Sigmoid colon (tissue), 7 donors: ENCODE measurements around the gene NCOA7. TPM values are rescaled to one million over a fixed set of nuclear protein-coding genes. Genes with fewer than 3 reads are reported as not detected.

Experiments
- DNase-seq: peaks from one replicate; pipeline ENCODE4 v3.0.0-alpha.2; 2019
- H3K27ac ChIP-seq, 4 donors: fragments of 200-600 bp; sonication (generic); one replicate each; pipeline ENCODE4 v1.5.1; 2016 to 2019; ENCODE audit warnings: mild to moderate bottlenecking in 1 of 4
- H3K27me3 ChIP-seq, 3 donors: fragments of 200-600 bp; sonication (generic); one replicate each; pipeline ENCODE4 v1.5.1; 2019; ENCODE audit warnings: mild to moderate bottlenecking in 1 of 3
- H3K36me3 ChIP-seq, 4 donors: fragments of 200-600 bp; sonication (generic); one replicate each; pipeline ENCODE4 v1.5.1; 2016 to 2019
- H3K4me1 ChIP-seq, 4 donors: fragments of 200-600 bp; sonication (generic); one replicate each; pipeline ENCODE4 v1.5.1; 2017 to 2019
- H3K4me3 ChIP-seq, 4 donors: fragments of 200-600 bp; sonication (generic); one replicate each; pipeline ENCODE4 v1.5.1; 2017 to 2019; ENCODE audit warnings: mild to moderate bottlenecking in 2 of 4, moderate library complexity in 1 of 4
- H3K9me3 ChIP-seq, 4 donors: fragments of 200-600 bp in 3 of 4; sonication (generic) in 3 of 4; one replicate each; pipeline versions ENCODE4 v1.5.1 to v1.6.1; 2013 to 2019
- EP300 ChIP-seq, 4 donors: sonication (generic); formaldehyde crosslinking; IDR thresholded peaks; one replicate each; pipeline ENCODE4 v1.6.1; 2017; ENCODE audit warnings: antibody characterized with exemption in 4 of 4
- POLR2A ChIP-seq, 2 donors: fragments of 450-650 bp; IDR thresholded peaks; one replicate each; pipeline ENCODE4 v1.6.1; 2016; ENCODE audit warnings: antibody characterized with exemption in 2 of 2, mild to moderate bottlenecking in 2 of 2, moderate library complexity in 2 of 2
- POLR2AphosphoS5 ChIP-seq, 4 donors: sonication (generic); formaldehyde crosslinking; IDR thresholded peaks; one replicate each; pipeline ENCODE4 v1.6.1; 2017; ENCODE audit warnings: antibody characterized with exemption in 4 of 4
- WGBS, 2 donors: extraction: QIAGEN DNeasy Blood & Tissue Kit; methylation state at CpG; one replicate each; pipeline ENCODE4 v1.1.7; 2013; 5-methylcytosine and 5-hydroxymethylcytosine counted together
- intact Hi-C: fragments of 100-400 bp; cut with DNase I; formaldehyde crosslinking; loops from one replicate; pipeline ENCODE4 v1.15.1; 2023
- polyA plus RNA-seq, 3 donors: library from polyadenylated mRNA; stranded (reverse); fragments of 200-250 nt; gene quantifications; one replicate each; pipeline ENCODE4 v1.2.3, GENCODE V29; 2013
- total RNA-seq, 4 donors: library from RNA; depleted of rRNA; stranded (reverse); fragments of >200 nt; gene quantifications; one replicate each; pipeline ENCODE4 v1.1.0, GENCODE V29; 2016
- TF ChIP-seq, protein P1 (sequence below), 4 experiments: fragments of 450-650 bp in 3 of 4; fragments of 200-600 bp in 1 of 4; IDR thresholded peaks; one replicate each; pipeline ENCODE4 v1.5.1; 2016 to 2019; ENCODE audit warnings: antibody characterized with exemption in 4 of 4, mild to moderate bottlenecking in 3 of 4, moderate library complexity in 2 of 4
- donor health status: healthy with polysubstance abuse.
- donor health status: Bipolar disorder and iron deficiency.
- donor health status: healthy.

Gene NCOA7
- total RNA-seq (10 to 100 TPM; 21.3 to 28.6 (median 26.3) TPM), polyA plus RNA-seq (10 to 100 TPM; 15.6 to 48.3 (median 39.6) TPM)

DNA sequence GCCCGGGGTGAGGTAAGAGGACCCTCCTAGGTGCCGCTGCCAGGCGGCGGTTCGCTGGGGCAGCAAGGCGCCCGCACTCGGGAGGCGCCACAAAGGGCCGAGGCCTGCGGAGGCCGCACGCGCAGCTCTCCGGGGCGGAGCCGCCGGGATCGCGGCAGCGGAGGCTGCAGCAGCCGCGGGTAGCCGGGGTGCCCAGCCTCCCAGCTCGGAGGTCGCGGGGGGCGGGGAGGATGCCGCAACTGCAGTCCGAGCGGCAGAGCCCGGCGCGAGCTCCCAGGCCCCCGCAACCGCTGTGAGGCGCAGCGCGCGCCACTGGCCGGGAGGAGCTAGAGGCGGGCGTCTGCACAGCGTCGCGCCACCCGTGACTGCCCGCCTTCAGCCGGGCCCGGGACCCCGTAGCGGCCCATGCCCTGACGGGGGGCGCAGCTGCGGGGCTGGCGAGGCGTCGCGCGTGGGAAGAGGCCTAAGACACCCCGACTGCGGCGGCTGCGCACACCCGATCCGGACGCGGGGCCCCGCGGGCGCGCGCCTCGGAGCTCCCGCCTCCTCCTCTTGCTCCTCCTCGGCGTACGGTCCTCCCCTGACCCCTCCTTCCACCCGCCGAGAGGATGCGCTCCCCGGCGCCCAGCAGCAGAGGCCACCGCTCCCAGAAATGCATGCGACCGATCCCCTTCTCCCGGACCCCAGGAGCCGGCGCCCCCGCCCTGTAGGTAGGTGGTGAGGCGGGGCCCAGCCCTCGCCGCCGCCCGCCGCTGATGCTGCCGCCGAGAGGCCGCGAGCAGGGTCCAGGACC is at the start of gene NCOA7:
Gene NCOA7, plus strand, starts transcription at position 603 of the 793 bp plus-strand sequence. CDS start 24,395 bp downstream, outside the sequence.
- peak; percentile 91 for DNase-seq
- intact Hi-C loops = loop anchor here (2.0 kb wide), 1 partner anchor 166 kb away; the partner anchor contains the start of gene HINT3
- Histone ChIP-seq H3K9me3 (no peaks in the 10 kb centered on the region), H3K27ac (peak within 1 kb of the TSS; percentile 96 to 97 (median 97)), H3K27me3 (no peaks in the 10 kb centered on the region), H3K36me3 (no peaks in the 10 kb centered on the region), H3K4me1 (peaks cover 0 to 22% (median 17%) of the 10 kb centered on the region in 4 donors), H3K4me3 (peak within 1 kb of the TSS; percentile 73 to 93 (median 90))
- no peak for TF ChIP-seq EP300 (IDR thresholded peaks at IDR 0.05)
- TF ChIP-seq, protein P1, sequence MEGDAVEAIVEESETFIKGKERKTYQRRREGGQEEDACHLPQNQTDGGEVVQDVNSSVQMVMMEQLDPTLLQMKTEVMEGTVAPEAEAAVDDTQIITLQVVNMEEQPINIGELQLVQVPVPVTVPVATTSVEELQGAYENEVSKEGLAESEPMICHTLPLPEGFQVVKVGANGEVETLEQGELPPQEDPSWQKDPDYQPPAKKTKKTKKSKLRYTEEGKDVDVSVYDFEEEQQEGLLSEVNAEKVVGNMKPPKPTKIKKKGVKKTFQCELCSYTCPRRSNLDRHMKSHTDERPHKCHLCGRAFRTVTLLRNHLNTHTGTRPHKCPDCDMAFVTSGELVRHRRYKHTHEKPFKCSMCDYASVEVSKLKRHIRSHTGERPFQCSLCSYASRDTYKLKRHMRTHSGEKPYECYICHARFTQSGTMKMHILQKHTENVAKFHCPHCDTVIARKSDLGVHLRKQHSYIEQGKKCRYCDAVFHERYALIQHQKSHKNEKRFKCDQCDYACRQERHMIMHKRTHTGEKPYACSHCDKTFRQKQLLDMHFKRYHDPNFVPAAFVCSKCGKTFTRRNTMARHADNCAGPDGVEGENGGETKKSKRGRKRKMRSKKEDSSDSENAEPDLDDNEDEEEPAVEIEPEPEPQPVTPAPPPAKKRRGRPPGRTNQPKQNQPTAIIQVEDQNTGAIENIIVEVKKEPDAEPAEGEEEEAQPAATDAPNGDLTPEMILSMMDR (IDR thresholded peaks at IDR 0.05) = no peak
- TF ChIP-seq POLR2A (IDR thresholded peaks at IDR 0.05) = peak; percentile 73 to 74
- peak; percentile 74 to 96 (median 93) for TF ChIP-seq POLR2AphosphoS5 (IDR thresholded peaks at IDR 0.05)
- 0% methylated on average over 100 of the region's 100 CpGs for WGBS, 2 donors

- intact Hi-C loops = loop anchor here (10.0 kb wide), 1 partner anchor 587 kb away; the partner anchor contains the start of gene TPD52L1
- TF ChIP-seq, protein P1 (IDR thresholded peaks at IDR 0.05) = no peak
- no peak for TF ChIP-seq POLR2AphosphoS5 (IDR thresholded peaks at IDR 0.05)
- TF ChIP-seq POLR2A (IDR thresholded peaks at IDR 0.05) = no peak
- TF ChIP-seq EP300 (IDR thresholded peaks at IDR 0.05) = no peak
- WGBS, 2 donors = 89 to 98% methylated on average over 2 of the region's 2 CpGs
These were observed 49.4 kb upstream of the NCOA7 start for GRCh38 chr6:125741336-125741735.

DNA sequence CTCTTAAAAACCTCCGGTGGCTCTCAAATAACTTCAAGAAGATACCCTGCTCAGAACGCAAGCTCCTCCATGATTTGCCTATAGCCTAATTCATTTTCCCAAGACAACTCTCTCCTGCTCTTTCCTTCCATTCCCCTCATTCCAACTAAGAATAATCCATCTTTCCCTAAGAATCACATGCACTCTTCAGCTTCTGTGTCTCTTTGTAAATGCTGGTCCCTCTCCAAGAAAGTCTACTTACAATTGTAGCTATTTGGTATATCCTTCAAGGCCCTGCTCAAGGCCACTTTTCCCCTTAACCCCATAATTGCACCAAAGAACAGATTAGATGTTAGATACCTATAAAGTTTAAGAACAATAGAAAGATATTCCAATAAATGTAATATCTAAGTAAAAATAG is 48.7 kb upstream of the NCOA7 start:
- TF ChIP-seq POLR2AphosphoS5 (IDR thresholded peaks at IDR 0.05) (no peak), EP300 (IDR thresholded peaks at IDR 0.05) (no peak), POLR2A (IDR thresholded peaks at IDR 0.05) (no peak)
- TF ChIP-seq, protein P1 (IDR thresholded peaks at IDR 0.05) = no peak
- 94% methylated on average over 2 of the region's 2 CpGs for WGBS, 2 donors
- Histone ChIP-seq H3K36me3 (no peaks in the 10 kb centered on the region), H3K9me3 (no peaks in the 10 kb centered on the region), H3K4me3 (no peak overlapping the region), H3K27me3 (peaks cover 0 to 7% (median 0%) of the 10 kb centered on the region in 3 donors), H3K27ac (no peak overlapping the region), H3K4me1 (peaks cover 0 to 3% (median 0%) of the 10 kb centered on the region in 4 donors)
- intact Hi-C loops = loop anchor here (10.0 kb wide), 1 partner anchor 587 kb away; the partner anchor contains the start of gene TPD52L1
- DNase-seq = no peak

More at GRCh38 chr6:125741336-125741735, 49.4 kb upstream of the NCOA7 start:
- Histone ChIP-seq H3K4me1 (peaks cover 0 to 1% (median 0%) of the 10 kb centered on the region in 4 donors), H3K27me3 (peaks cover 0 to under 1% (median 0%) of the 10 kb centered on the region in 3 donors), H3K9me3 (no peaks in the 10 kb centered on the region), H3K36me3 (no peaks in the 10 kb centered on the region), H3K27ac (no peak overlapping the region), H3K4me3 (no peak overlapping the region)
- DNase-seq = no peak

GRCh38 chr6:125742464-125743120 is 48.2 kb upstream of the NCOA7 start:
- TF ChIP-seq POLR2A (IDR thresholded peaks at IDR 0.05) = no peak
- TF ChIP-seq EP300 (IDR thresholded peaks at IDR 0.05) = no peak
- no peak for TF ChIP-seq POLR2AphosphoS5 (IDR thresholded peaks at IDR 0.05)
- intact Hi-C loops = loop anchor here (10.0 kb wide), 1 partner anchor 588 kb away; the partner anchor contains the start of gene TPD52L1
- H3K27ac ChIP-seq = no peak overlapping the region
- 39 to 64% methylated on average over 5 of the region's 5 CpGs for WGBS, 2 donors
- no peaks in the 10 kb centered on the region for H3K36me3 ChIP-seq
- DNase-seq = no peak
- no peak overlapping the region for H3K4me3 ChIP-seq
- H3K27me3 ChIP-seq = peaks cover 0 to 13% (median 0%) of the 10 kb centered on the region in 3 donors
- no peaks in the 10 kb centered on the region for H3K9me3 ChIP-seq
- H3K4me1 ChIP-seq = peaks cover 0 to 6% (median 4%) of the 10 kb centered on the region in 4 donors
